Epithelial cell of esophagus (primary cell): ENCODE data around the gene MINK1.
"Not testable (repeated sequence)": the region's sequence is repeated elsewhere in the genome, so short reads cannot be mapped to it uniquely, and the experiment has no call there.

Source experiments
- DNase-seq: peaks from one replicate; pipeline ENCODE4 v3.0.0; 2010; ENCODE audit warnings: low read depth
- H3K4me3 ChIP-seq: 2 replicates; pipeline ENCODE4 v1.5.1; 2011; ENCODE audit warnings: mild to moderate bottlenecking, low read length, control low read depth
- TF ChIP-seq, protein P1 (sequence below): IDR thresholded peaks from 2 replicates; pipeline ENCODE4 v1.5.1; 2011; ENCODE audit warnings: low read depth, mild to moderate bottlenecking, low read length, control low read depth, inconsistent platforms; ENCODE audit not compliant: insufficient read depth; ENCODE audit errors: missing control alignments

MINK1 gene

GRCh38 chr17:4861052-4861451 is 27.9 kb downstream of the MINK1 start:
- peak overlapping the region; percentile 99 for H3K4me3 ChIP-seq
- TF ChIP-seq, protein P1, sequence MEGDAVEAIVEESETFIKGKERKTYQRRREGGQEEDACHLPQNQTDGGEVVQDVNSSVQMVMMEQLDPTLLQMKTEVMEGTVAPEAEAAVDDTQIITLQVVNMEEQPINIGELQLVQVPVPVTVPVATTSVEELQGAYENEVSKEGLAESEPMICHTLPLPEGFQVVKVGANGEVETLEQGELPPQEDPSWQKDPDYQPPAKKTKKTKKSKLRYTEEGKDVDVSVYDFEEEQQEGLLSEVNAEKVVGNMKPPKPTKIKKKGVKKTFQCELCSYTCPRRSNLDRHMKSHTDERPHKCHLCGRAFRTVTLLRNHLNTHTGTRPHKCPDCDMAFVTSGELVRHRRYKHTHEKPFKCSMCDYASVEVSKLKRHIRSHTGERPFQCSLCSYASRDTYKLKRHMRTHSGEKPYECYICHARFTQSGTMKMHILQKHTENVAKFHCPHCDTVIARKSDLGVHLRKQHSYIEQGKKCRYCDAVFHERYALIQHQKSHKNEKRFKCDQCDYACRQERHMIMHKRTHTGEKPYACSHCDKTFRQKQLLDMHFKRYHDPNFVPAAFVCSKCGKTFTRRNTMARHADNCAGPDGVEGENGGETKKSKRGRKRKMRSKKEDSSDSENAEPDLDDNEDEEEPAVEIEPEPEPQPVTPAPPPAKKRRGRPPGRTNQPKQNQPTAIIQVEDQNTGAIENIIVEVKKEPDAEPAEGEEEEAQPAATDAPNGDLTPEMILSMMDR: no peak
- no peak for DNase-seq

GRCh38 chr17:4862720-4863119 is 29.6 kb downstream of the MINK1 start:
- DNase-seq: no peak
- TF ChIP-seq, protein P1: no peak

GRCh38 chr17:4863321-4863720 is 30.2 kb downstream of the MINK1 start:
- H3K4me3 ChIP-seq: peak overlapping the region; percentile 37
- no peak for DNase-seq
- TF ChIP-seq, protein P1: no peak

More at GRCh38 chr17:4862720-4863119, 29.6 kb downstream of the MINK1 start:
- peak overlapping the region; percentile 37 for H3K4me3 ChIP-seq

DNA sequence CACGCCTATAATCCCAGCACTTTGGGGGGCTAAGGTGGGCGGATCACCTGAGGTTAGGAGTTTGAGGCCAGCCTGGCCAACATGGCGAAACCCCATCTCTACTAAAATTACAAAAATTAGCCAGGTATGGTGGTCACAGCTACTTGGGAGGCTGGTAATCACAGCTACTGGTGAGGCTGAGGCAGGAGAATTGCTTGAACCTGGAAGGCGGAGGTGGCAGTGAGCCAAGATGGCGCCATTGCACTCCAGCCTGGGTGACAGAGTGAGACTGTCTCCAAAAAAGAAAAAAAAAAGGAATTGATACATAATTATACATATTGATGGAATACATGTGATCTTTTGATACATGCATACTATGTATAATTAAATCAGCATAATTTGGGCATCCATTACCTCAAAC is 34.4 kb downstream of the MINK1 start:
- not testable (repeated sequence) for H3K4me3 ChIP-seq

DNA sequence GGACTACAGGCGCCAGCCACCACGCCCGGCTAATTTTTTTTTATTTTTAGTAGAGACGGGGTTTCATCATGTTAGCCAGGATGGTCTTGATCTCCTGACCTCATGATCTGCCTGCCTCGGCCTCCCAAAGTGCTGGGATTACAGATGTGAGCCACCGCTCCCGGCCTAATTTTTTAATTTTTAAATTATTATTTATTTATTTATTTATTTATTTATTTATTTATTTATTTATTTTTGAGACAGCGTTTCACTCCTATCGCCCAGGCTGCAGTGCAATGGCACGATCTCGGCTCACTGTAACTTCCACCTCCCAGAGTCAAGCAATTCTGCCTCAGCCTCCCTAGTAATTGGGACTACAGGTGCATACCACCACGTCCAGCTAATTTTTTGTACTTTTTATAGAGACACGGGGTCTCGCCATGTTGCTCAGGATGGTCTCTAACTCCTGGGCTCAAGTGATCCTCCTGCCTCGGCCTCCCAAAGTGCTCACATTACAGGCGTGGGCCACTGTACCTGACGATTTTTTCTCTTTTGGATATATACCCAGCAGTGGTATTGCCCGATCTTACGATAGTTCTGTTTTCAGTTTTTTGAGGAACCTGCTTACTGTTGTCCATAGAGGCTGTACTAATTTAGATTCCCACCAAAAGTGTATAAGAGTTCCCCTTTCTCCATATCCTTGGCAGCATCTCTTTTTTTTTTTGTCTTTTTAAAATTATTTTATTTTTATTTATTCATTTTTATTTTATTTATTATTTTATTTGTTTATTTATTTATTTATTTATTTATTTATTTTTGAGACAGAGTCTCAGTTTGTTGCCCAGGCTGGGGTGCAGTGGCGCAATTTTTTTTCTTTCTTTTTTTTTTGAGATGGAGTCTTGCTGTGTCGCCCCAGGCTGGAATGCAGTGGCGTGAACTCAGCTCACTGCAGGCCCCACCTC is 36.2 kb downstream of the MINK1 start:
- H3K4me3 ChIP-seq, DNase-seq: not testable (repeated sequence)

More for the DNA sequence above, 34.4 kb downstream of the MINK1 start:
- not testable (repeated sequence) for DNase-seq

DNA sequence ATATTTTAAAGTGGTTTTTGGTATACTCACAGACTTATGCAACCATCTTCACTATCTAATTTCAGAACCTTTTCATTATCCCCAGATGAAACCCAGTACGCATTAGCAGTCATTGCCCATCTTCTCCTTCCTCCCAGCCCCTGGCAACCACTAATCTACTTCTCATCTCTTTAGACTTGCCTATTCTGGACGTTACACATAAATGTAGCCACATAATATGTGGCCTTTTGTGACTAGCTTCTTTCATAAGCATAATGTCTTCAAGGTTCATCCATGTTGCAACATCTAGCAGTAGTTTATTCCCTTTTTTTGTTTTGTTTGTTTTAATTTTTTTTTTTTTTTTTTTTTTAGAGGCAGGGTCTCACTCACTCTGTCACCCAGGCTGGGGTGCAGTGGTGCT is 37.7 kb downstream of the MINK1 start:
- no peak overlapping the region for H3K4me3 ChIP-seq
- no peak for DNase-seq
- TF ChIP-seq, protein P1: no peak

- no peak overlapping the region for H3K4me3 ChIP-seq
- DNase-seq: no peak
- TF ChIP-seq, protein P1: no peak
These were observed 39.6 kb downstream of the MINK1 start for GRCh38 chr17:4872786-4873185.

DNA sequence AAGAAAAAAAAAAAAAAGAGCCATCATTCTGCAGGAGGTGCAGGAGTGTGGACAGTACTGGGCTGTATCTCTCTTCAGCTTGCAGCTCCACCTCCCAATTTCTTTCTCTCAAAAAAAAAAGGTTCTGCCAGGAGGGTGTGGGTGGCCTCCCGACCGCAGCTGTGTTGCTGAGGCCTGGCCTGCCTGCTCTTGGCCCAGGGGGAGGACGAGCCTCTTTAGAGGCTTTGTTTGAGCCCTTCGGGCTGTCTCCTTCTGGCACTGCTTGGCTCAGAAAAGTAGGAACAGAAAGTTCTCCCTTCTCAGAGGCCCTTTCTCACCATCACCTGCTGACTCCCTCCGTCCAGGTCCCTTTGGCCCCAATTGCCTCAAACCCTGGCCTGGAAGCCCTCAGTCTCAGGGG is 43.9 kb downstream of the MINK1 start:
- no peak overlapping the region for H3K4me3 ChIP-seq
- TF ChIP-seq, protein P1: no peak
- DNase-seq: no peak
